HG03469 (cell line): Measurements from ENCODE around the gene TMEM88.

Source experiments
- ATAC-seq: cut with Tn5 transposase; IDR thresholded peaks from one replicate; pipeline ENCODE4 v1.9.1; 2021; ENCODE audit warnings: mild to moderate bottlenecking, moderate library complexity, moderate number of reproducible peaks; ENCODE audit not compliant: unreplicated experiment

TMEM88 gene

GRCh38 chr17:7883781-7884386 lies 29.0 kb downstream of the TMEM88 start:
- ATAC-seq: no peak

GRCh38 chr17:7884581-7885366 lies 29.9 kb downstream of the TMEM88 start:
- no peak for ATAC-seq

GRCh38 chr17:7885367-7886226 lies 30.7 kb downstream of the TMEM88 start:
- ATAC-seq: no peak

GRCh38 chr17:7886227-7887037 lies 31.6 kb downstream of the TMEM88 start:
- ATAC-seq: no peak

- no peak for ATAC-seq
These were observed 32.2 kb downstream of the TMEM88 start for GRCh38 chr17:7887038-7887481.

GRCh38 chr17:7887482-7888183 lies 32.8 kb downstream of the TMEM88 start:
- ATAC-seq: no peak

- no peak for ATAC-seq
These were observed 33.5 kb downstream of the TMEM88 start, which contains the start of gene CHD3 for GRCh38 chr17:7888184-7888920. Gene CHD3, plus strand, starts transcription at chr17:7888789. Its CDS starts 212 bp downstream, at chr17:7889001.

- ATAC-seq: no peak
These were observed 34.5 kb downstream of the TMEM88 start for GRCh38 chr17:7889166-7889955.

- no peak for ATAC-seq
These were observed 38.5 kb downstream of the TMEM88 start for GRCh38 chr17:7893187-7893880.

GRCh38 chr17:7894226-7894625 lies 39.4 kb downstream of the TMEM88 start:
- no peak for ATAC-seq

- no peak for ATAC-seq
These were observed 40.0 kb downstream of the TMEM88 start for GRCh38 chr17:7894866-7895265.

GRCh38 chr17:7897090-7897489 lies 42.2 kb downstream of the TMEM88 start:
- no peak for ATAC-seq

GRCh38 chr17:7897773-7898172 lies 42.9 kb downstream of the TMEM88 start:
- no peak for ATAC-seq

GRCh38 chr17:7903154-7904103 lies 48.6 kb downstream of the TMEM88 start:
- ATAC-seq: no peak
